NCI-H1417 treated with DMSO at 0.1 percent for 48 hours (cell line): ENCODE results near the gene PLA2G4A.
"Not testable (repeated sequence)": the region's sequence is repeated elsewhere in the genome, so short reads cannot be mapped to it uniquely, and the experiment has no call there.

Experiments used
- DNase-seq: peaks from one replicate; lab custom pipeline; 2025; lab: John Stamatoyannopoulos, UW

Gene PLA2G4A

DNA sequence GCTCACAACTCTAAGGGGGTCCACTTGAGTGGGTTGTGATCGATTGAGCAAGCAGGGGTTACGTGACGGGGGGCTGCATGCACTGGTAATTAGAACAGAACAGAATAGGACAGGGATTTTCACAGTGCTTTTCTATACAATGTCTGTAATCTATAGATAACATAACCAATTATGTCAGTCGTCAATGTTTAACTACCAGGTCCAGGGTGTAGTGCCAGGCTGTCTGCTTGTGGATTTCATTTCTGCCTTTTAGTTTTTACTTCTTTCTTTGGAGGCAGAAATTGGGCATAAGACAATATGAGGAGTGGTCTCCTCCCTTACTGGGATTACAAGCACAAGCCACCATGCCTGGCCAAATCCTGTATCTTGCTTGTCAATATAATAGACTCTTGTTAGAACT is 94.1 kb downstream of the PLA2G4A start:
- not testable (repeated sequence) for DNase-seq

DNA sequence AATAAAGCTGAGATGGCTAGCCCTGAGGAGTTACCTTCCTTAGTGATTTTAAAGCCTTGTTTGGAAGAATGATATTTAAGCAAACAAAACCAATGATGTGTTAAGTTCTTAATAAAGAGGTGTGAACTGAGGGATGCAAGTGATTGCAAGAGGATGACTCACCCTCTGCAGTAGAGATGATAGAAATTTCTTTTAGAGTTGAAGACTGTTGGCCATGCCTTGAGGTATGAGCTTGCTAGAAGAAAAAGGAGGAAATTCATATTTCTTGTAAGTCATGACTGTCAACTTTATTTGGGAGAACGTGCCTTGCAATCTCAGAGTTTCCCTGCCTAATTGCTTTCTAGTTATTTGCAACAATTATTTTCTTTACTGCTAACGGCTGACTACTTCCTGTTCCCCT is 94.7 kb downstream of the PLA2G4A start:
- no peak for DNase-seq

DNA sequence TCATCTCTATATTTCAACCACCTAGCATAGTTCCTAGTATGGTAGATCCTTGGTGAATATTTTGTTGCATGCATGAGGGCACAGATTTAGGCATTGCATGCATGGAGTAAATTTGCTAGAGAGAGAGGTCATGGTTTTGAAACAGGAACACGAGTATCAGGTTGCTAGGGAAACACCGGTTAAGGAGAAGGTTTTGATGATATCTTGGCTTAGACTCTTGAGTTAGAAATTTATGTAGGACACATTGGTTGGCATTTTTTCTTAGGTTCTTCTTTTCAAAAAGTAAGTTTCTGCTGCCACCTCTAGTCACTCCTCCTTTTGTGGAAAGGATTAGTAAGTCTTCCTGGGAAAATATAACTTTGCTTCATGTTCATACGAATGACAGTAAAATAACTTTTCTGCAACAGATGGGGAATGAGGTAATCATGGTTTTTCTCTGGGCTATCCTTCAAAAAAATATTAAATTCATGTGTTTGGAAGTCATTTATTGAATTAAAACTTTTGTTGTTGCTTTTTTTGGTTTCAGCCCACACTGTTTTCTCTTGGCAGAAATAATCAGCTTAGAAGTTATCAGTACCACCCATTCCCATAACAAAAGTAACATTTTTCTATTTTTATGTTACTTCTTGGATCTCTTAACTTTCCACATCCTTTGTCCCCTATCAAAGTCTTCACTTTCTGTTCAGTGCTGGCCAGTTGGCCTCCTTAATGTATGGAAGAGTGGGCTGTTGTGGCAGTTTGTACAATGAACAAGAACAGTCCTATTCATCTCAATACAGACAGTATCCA is 97.3 kb downstream of the PLA2G4A start:
- no peak for DNase-seq

DNA sequence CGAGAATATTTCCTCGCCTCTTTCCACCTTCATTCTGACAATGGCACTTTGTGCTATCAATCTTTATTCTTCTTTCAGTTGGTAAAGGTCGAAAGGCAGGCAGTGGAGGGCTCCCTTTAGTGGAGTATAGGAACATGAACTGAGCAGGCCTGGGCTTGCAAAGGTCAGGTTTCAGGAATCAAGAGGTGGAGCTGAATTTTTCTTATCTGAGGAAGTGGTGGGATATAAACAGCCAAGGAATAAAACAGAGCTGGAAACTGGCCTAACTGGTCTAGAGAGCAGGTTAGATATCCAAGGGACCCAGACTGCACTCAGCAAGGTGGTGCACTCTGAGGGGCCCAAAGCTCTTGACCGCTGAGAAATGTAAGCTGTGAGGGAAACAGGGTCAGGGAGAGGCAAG is 99.1 kb downstream of the PLA2G4A start:
- no peak for DNase-seq

DNA sequence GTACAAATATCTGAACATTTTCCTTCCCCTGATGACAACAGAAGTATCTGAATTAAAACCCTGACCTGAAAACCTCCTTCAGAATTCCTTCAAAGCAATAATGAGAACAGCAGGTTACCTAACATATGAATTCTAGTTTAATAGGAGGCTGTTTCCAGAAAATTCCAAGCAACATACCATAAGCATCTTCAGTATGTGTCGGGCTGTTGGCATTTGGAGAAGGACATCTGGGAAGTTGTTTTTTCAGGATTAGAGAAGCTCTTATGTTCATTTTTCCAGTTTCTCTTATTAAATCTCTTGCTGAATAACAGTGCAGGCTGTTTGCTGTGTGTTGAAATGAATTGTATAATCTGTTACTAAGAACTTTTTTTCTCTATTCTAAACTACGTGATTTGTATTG is 101.5 kb downstream of the PLA2G4A start:
- DNase-seq: no peak

DNA sequence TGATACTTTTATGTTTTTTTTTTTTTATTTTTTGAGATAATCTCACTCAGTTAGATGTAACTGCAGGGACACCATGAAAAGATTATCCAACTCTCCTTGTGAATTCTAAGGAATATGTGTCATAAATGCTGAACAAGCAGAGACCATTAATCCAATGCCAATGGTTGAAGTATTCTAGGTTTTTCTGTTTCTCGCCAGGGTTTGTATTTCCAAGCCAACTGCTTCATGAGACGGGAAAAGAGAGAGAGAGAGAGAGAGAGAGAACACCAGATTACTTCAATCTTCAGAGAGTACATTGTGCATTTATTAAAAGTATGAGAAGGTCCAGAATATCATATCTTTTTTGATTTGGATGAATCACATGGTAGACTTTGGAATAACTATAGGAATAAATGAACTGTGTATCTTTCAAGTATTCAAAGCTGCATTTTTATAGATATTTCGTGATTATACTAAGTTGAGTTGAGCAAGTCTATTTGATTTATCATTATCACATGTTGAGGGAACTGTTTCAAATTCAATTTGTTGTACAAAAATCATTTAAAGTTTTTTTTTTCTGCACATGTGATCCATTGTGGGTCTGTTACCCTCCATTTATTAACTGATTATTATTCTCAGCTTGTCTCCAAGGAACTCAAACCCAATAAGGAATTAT is 108.4 kb downstream of the PLA2G4A start:
- no peak for DNase-seq

DNA sequence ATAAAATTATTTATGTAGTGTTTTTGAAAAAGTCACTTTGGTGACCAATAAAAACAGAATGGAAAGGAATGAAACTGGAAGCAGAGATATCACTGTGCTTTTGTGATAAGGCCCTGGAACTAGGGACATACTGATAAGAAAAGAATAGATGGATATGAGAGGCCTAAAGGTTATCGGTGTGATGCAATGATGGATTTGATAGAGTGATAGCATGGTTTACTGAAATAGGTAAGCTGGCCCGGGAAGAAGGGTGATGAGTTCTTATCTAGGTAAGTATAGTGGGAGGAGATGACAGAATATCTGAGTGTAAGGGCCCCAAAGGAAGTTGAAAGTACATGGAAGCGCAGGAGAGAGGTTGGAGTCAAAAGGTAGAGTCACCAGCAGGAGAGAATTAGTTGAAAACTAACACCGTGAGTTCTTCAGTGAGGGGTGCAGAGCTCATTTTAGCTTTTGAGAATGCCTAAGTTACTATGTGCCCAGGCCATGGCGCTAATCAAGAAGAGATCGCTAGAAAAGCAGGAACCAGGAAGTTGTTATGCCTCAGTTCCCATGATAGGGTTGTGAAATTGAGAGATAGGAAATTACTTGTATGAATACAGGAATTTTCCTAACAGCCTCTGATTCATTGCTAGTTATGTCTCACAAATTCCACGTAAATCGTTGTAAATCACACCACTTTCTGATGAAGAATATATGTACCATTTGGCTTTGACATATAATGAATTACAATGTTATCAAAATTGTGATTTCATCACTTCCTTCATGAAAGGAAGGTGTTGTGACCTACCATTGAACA is 115.3 kb downstream of the PLA2G4A start:
- no peak for DNase-seq

DNA sequence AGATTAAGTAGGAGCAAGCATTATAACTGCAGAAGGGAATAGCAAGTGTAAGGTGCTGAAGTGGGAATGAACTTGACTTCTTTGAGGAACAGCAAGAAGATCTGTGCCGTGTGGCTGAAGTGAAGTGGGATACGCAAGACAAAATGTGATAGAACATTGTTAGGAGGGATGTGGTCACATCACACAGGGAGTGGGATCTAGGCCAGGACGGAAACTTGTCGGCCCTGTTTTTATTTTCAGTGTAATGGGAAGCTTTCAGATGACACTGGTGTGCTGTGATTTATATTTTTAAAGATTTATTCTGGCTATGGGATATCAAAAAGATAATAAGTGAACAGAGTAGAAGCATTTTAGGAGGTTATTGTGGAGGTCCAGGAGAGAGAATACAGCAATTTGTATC is 116.4 kb downstream of the PLA2G4A start:
- no peak for DNase-seq

DNA sequence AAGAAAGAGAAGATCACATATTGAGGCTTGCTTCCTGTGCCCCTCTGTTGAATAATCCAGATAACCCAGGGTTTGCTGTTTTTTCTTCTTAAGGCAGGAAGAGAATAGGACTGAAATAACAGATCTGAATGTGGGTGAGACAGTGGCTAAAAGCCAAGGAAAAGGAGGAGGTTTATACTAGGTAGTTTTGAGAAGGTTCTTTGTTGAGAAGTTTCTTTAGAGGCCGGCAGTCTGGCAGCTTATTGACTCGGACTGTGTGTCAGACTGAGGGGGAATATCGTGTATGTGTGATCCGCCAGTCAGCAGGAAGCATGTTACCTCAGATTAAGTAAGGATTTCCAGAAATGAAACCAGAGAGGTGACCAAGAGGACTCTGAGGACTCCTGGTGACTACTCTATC is 119.8 kb downstream of the PLA2G4A start:
- no peak for DNase-seq

DNA sequence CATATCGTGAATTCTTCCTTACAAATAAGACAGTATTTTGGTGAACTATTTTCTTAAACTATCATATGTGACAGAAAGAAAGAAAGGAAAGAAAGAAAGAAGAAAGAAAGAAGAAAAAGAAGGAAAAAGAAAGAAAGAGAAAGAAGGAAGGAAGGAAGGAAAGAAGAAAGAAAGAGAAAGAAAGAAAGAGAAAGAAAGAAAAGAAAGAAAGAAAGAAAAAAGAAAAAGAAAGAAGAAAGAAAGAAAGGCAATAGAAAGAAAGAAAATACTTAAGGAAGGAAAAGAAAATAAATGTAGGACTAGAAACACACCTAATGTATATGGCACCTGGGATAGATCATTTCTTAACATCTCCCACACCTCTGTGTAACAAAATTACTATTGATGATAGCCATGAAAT is 120.4 kb downstream of the PLA2G4A start:
- DNase-seq: no peak

DNA sequence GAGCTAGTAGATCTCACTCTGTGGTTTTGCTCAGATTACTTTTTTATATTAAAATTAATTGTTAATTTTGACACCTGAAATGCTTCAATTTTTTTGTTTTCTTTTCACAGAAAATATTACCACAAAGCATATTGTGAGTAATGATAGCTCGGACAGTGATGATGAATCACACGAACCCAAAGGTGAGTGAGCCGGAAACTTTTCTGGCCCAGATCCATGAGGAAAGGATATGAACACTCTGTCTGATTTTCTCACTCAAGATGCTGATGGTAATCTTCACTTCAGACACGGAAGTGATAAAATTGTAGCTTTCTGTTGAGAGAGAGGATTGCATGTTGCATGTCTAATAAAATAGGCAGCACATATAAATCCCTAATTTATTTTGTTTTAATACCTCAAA is 121.8 kb downstream of the PLA2G4A start:
- no peak for DNase-seq

DNA sequence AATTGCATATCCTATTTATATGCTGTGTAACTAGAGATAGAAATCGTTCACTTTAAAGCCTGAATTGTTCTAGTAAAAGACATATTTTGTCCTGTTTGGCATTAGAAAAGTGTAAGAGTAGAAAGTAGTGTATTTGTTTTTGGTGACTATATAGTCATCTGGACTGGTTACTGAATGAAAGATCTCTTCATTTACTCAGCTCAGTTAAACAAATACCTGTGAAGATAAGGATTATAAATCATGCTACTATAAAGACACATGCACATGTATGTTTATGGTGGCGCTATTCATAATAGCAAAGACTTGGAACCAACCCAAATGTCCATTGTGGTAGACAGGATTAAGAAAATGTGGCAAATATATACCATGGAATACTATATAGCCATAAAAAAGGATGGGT is 125.1 kb downstream of the PLA2G4A start:
- DNase-seq: no peak

DNA sequence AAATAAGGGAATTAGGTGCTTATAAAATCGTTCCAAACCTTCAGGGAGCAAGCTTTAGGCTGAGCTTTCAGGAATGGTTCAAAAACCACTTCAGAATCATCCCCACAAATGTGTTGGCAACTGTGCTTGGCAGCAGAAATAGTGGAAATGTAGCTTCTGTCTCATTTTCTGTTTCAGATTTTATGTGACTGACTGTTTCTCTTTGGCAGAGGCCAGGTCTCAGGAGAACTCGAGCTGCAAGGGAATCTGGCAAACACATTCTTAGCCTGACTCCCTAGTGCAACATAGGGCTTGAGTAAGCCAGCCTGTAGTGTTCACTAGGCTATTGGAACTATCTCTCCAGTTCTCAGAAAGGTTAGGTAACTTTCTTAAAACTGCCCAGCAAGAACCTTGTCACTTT is 128.6 kb downstream of the PLA2G4A start:
- DNase-seq: no peak

DNA sequence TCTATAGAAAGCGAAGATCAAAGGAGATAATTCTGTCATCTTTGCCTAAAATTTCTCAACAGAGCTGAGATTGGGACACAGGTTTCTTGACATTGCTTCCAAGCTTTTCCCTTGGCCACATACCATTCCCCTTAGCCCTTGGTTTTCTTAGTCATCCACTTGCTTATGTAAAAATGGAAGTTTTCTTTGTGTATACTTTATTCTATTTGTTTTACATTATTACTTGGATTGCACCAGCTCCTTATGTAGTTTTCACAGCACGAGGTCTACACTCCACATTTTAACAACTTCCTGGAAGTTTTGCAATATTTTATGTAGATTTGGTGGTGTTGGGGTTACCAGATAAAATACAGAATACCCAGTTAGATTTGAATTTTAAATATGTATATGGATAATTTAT is 129.8 kb downstream of the PLA2G4A start:
- no peak for DNase-seq

DNA sequence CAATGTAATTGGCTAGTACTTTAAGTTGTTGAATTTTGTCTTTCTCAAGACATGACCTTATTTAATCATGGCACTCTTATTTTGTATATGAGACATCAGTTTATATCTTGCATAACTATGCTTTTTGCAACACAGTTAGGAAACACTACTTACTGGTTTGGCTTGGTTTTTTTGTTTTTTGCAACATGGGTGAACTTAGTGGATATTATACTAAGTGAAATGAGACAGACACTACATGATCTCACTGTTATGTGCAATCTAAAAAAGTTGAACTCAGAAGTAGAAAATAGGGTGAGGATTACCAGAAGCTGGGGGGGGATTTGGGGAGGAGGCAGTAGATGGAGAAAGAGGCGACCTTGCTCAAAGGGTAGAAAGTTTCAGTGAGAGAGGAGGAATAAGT is 132.1 kb downstream of the PLA2G4A start:
- no peak for DNase-seq

DNA sequence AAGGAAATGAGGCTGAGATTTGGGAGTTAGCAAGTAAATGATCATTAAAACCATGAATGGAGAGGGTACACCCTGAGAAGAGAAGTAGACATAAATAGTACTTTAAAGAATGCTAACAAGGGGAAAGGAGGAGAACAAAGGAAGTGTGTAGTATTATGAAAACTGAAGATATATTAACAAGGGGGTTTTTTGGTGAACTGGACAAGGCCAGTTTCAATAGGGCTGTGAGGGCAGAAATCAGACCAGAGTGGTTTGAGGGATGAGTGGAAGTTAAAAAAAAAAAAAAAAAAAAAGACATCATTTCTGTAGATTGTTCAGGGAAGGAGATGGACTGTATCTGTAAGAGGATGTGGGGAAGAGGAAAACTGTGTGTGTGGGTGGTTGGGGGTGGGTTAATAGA is 137.1 kb downstream of the PLA2G4A start:
- DNase-seq: no peak

DNA sequence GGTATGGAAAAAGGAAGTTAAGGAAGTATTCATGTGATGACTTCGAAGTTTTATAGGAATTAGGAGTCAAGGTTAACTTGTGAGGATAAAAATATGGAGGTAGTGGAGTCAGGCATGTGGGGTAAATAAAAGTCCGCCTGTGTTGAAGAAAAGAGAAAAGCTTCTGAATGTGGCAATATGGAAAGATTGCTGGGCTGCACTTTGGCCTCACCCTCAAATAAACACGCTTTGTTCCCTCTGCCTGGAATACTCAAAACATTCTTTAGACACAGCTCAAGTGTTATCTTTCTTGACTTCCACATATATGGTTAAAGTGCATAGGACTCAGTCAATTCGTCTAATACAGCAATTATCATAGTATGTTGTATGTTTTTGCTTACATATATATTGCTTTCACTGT is 137.7 kb downstream of the PLA2G4A start:
- DNase-seq: no peak

DNA sequence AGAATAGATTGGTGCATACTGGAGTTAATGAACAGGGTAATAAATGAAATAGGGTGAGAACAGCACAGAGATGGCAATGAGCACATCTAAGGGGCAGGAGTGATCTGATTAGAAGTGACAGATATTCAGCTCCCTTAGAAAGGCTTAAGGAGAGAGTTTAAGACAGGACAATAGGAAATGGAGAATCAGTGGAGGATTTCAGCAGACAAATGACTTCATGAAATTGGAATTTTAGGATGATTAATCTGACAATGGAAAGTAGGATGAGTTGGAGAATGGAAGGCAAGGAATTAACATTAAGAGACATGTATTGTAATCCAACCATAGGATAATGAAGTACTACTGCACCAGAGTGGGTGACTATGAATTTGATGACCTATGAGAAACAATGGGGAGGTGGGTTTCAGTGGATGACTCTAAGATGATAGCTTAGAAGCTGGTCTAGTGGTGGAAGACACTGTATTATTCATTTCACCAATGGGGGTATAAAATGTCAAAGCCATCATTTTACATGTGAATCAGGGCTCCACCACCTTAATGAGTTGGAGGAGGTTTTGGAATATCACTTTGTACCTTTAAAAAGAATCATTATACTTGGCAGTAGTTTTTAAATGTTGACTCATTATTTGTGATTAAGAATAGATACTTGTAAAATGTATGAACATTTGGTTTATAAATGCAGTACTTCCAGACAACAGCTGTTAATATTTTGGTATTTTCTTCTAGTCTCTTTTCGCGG is 139.1 kb downstream of the PLA2G4A start:
- DNase-seq: no peak

DNA sequence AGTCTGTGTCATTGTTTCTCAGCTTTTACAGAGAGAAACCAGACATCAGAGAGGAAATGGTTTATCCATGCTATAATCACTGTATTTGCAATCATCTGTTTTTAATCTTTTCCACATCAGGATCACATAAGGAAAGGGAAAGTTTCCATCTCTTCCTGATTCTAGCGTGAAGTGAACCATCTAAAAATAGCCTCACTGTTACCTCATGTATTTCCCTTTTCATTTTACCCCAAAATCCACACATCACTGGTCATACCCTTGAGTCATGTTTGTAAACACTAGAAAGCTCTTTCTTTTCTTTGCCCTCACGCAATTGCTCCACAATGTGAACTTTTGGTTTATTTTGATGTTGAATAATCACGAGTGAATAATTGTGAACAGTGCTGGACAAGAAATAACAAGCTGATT is 146.0 kb downstream of the PLA2G4A start:
- DNase-seq: no peak

DNA sequence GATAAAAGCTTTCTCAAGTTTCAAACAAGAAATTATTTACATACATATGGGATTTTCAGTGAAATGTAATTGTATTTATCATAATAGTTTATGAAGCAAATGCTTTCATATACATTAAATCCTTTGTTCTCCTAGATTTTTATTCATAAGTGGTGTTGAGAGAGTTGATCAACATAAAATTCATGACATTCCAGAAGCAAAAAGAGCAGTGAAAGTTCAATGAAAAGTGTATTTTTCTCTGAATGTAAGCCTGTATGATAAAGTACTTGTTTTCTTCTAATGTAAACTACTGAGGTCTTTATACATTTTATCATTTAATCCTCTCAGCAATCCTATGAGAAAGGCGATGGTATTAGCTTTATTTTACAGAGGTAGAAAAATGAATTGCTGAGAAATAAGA is 146.5 kb downstream of the PLA2G4A start:
- no peak for DNase-seq

DNA sequence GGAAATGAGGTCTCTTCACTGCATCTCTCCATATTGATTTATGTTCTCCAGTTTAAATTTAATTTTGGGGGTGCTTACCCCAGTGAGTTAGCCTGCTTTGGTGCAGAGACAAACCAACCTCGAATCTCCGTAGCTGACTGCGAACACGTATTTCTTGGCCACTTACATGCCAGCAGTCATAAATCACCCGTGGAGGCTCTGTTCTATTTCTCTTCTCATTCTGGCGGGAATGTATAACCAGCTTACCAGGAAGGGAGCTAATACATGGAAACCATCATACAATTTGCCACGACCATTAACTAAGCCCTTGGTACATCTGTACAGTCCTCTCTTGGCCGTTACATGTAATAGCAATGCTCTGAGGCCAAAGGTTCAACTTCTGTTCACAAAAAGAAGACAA is 148.0 kb downstream of the PLA2G4A start:
- no peak for DNase-seq

DNA sequence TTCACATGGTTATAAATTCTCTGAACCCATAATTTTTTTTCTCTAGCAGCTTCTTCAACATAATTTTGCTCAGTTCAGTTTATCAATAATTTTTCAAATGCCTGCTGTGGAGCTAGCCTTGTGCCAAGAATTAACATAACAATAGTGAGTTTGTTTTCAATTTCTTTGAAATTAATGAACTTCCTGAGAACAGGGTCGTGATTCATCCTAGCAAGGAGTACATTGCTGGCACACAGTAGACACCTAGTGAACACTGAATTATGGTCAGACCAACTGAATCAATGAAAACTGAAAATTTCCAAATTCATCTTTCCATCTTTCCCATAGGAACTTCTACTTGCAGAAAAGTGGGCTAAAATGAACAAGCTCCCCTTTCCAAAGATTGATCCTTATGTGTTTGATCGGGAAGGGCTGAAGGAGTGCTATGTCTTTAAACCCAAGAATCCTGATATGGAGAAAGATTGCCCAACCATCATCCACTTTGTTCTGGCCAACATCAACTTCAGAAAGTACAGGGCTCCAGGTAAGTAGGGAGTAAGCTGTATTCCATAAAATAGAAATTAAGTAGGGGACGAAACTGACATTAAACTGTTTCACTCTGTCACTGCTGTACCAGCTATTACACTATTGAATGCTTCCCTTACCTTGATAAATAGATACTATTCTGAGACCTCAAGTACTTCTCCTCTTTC is 148.7 kb downstream of the PLA2G4A start:
- no peak for DNase-seq
